H9 (cell line): ENCODE results near the gene USP46. TPM values are rescaled to one million over a fixed set of nuclear protein-coding genes. Genes with fewer than 3 reads are reported as not detected.

ENCODE experiments used
- DNase-seq: peaks from one replicate; pipeline ENCODE4 v3.0.0-alpha.2; 2017
- H2AFZ ChIP-seq: one replicate; pipeline ENCODE4 v1.6.1; 2013; ENCODE audit warnings: mild to moderate bottlenecking, low read length, control low read depth, moderate library complexity
- H2AK5ac ChIP-seq: 2 replicates; pipeline ENCODE4 v1.6.1; 2013; ENCODE audit warnings: low read length, control low read depth, mixed read lengths; ENCODE audit not compliant: insufficient read length
- H2BK120ac ChIP-seq: one replicate; pipeline ENCODE4 v1.6.1; 2013; ENCODE audit warnings: low read depth, mild to moderate bottlenecking, low read length, control low read depth, inconsistent platforms; ENCODE audit not compliant: poor library complexity, severe bottlenecking
- H2BK12ac ChIP-seq: 2 replicates; pipeline ENCODE4 v1.6.1; 2013; ENCODE audit warnings: low read length, control low read depth, mixed read lengths, low read depth; ENCODE audit not compliant: insufficient read length
- H2BK15ac ChIP-seq: 2 replicates; pipeline ENCODE4 v1.6.1; 2013; ENCODE audit warnings: low read depth, low read length, control low read depth
- H2BK20ac ChIP-seq: one replicate; pipeline ENCODE4 v1.6.1; 2013; ENCODE audit warnings: low read depth, mild to moderate bottlenecking, low read length, control low read depth, inconsistent platforms; ENCODE audit not compliant: poor library complexity, severe bottlenecking
- H2BK5ac ChIP-seq: 2 replicates; pipeline ENCODE4 v1.6.1; 2013; ENCODE audit warnings: low read length, control low read depth, mixed read lengths; ENCODE audit not compliant: insufficient read length
- H3K14ac ChIP-seq: 2 replicates; pipeline ENCODE4 v1.6.1; 2013; ENCODE audit warnings: low read length, control low read depth; ENCODE audit not compliant: insufficient read depth
- H3K18ac ChIP-seq: 2 replicates; pipeline ENCODE4 v1.6.1; 2013; ENCODE audit warnings: low read depth, mild to moderate bottlenecking, mixed read lengths, low read length, control low read depth; ENCODE audit not compliant: insufficient read length
- H3K23ac ChIP-seq: 2 replicates; pipeline ENCODE4 v1.6.1; 2013; ENCODE audit warnings: low read length, control low read depth, mixed read lengths, low read depth; ENCODE audit not compliant: insufficient read length
- H3K23me2 ChIP-seq: 2 replicates; pipeline ENCODE4 v1.6.1; 2013; ENCODE audit warnings: low read depth, mild to moderate bottlenecking, mixed read lengths, low read length, control low read depth; ENCODE audit not compliant: insufficient read length, poor library complexity, severe bottlenecking
- H3K27ac ChIP-seq: 2 replicates; pipeline ENCODE4 v1.5.1; 2013; ENCODE audit warnings: low read length, control low read depth, mixed read lengths, low read depth; ENCODE audit not compliant: insufficient read length
- H3K27me3 ChIP-seq: 2 replicates; pipeline ENCODE4 v1.6.1; 2013; ENCODE audit warnings: low read length, control low read depth, inconsistent platforms; ENCODE audit not compliant: insufficient read depth
- H3K4ac ChIP-seq: 2 replicates; pipeline ENCODE4 v1.6.1; 2013; ENCODE audit warnings: low read depth, mild to moderate bottlenecking, control low read depth, inconsistent platforms, low read length, moderate library complexity
- H3K4me1 ChIP-seq: 2 replicates; pipeline ENCODE4 v1.6.1; 2013; ENCODE audit warnings: low read length, control low read depth, inconsistent platforms; ENCODE audit not compliant: insufficient read depth
- H3K4me2 ChIP-seq: 2 replicates; pipeline ENCODE4 v1.6.1; 2013; ENCODE audit warnings: low read length, control low read depth, mixed read lengths; ENCODE audit not compliant: insufficient read length, insufficient read depth
- H3K56ac ChIP-seq: 2 replicates; pipeline ENCODE4 v1.6.1; 2013; ENCODE audit warnings: low read depth, mild to moderate bottlenecking, mixed read lengths, low read length, control low read depth; ENCODE audit not compliant: insufficient read length
- H3K79me1 ChIP-seq: 2 replicates; pipeline ENCODE4 v1.6.1; 2013; ENCODE audit warnings: low read depth, mild to moderate bottlenecking, moderate library complexity, low read length, control low read depth, inconsistent platforms; ENCODE audit not compliant: insufficient read depth, poor library complexity, severe bottlenecking
- H3K79me2 ChIP-seq: 2 replicates; pipeline ENCODE4 v1.6.1; 2013; ENCODE audit warnings: low read length, control low read depth, inconsistent platforms; ENCODE audit not compliant: insufficient read depth
- H3K9ac ChIP-seq: 2 replicates; pipeline ENCODE4 v1.6.1; 2013; ENCODE audit warnings: low read length, control low read depth, mixed read lengths; ENCODE audit not compliant: insufficient read length; ENCODE audit errors: extremely low read depth
- H3K9me3 ChIP-seq: one replicate; pipeline ENCODE4 v1.6.1; 2013; ENCODE audit warnings: low read depth, low read length, inconsistent platforms; ENCODE audit not compliant: control insufficient read depth
- H3T11ph ChIP-seq: one replicate; pipeline ENCODE4 v1.6.1; 2013; ENCODE audit warnings: mild to moderate bottlenecking, low read length, control low read depth, inconsistent platforms
- H4K20me1 ChIP-seq: one replicate; pipeline ENCODE4 v1.6.1; 2013; ENCODE audit not compliant: control insufficient read depth, insufficient read length, insufficient read depth
- H4K5ac ChIP-seq: 2 replicates; pipeline ENCODE4 v1.6.1; 2013; ENCODE audit warnings: low read depth, mild to moderate bottlenecking, mixed read lengths, low read length, control low read depth; ENCODE audit not compliant: insufficient read length
- H4K8ac ChIP-seq: replicated peaks from 2 replicates; pipeline ENCODE4 v1.6.1; 2013; ENCODE audit warnings: low read length, control low read depth, mixed read lengths, low read depth; ENCODE audit not compliant: insufficient read length
- H4K91ac ChIP-seq: 2 replicates; pipeline ENCODE4 v1.6.1; 2013; ENCODE audit warnings: low read depth, mild to moderate bottlenecking, moderate library complexity, mixed read lengths, low read length, control low read depth; ENCODE audit not compliant: insufficient read length
- H3K27ac Mint-ChIP-seq, 3 experiments: 2 replicates in 2 of 3; 3 replicates in 1 of 3; pipeline ENCODE4 v1.8.0; 2020 to 2021; ENCODE audit warnings: mixed read lengths in 3 of 3, mild to moderate bottlenecking in 1 of 3, moderate library complexity in 1 of 3
- H3K27me3 Mint-ChIP-seq: 2 replicates; pipeline ENCODE4 v1.8.0; 2021; ENCODE audit warnings: low read depth, mild to moderate bottlenecking, moderate library complexity, mixed read lengths
- H3K36me3 Mint-ChIP-seq, 3 experiments: 2 replicates in 2 of 3; 3 replicates in 1 of 3; pipeline ENCODE4 v1.8.0; 2020 to 2021; ENCODE audit warnings: low read depth in 3 of 3, mixed read lengths in 3 of 3; ENCODE audit not compliant: insufficient read depth in 1 of 3
- H3K4me1 Mint-ChIP-seq, 2 experiments: 2 replicates each; pipeline ENCODE4 v1.8.0; 2020; ENCODE audit warnings: mixed read lengths in 2 of 2
- H3K4me3 Mint-ChIP-seq, 2 experiments: 2 replicates in 1 of 2; 3 replicates in 1 of 2; pipeline ENCODE4 v1.8.0; 2020 to 2021; ENCODE audit warnings: mild to moderate bottlenecking in 2 of 2, mixed read lengths in 2 of 2, moderate library complexity in 1 of 2
- H3K9me3 Mint-ChIP-seq, 2 experiments: 2 replicates in 1 of 2; 3 replicates in 1 of 2; pipeline ENCODE4 v1.8.0; 2020; ENCODE audit warnings: mild to moderate bottlenecking in 2 of 2, mixed read lengths in 2 of 2, moderate library complexity in 1 of 2
- CTCF ChIP-seq: fragments of 200-600 bp; sonication (generic); conservative IDR thresholded peaks from 3 replicates; pipeline ENCODE4 v1.8.0; 2021; ENCODE audit warnings: antibody characterized with exemption, mild to moderate bottlenecking
- WGBS: extraction: QIAGEN DNeasy Blood & Tissue Kit; methylation state at CpG from one replicate; pipeline ENCODE4 v1.1.7; 2013; ENCODE audit warnings: missing lambda C conversion rate, low lambda C conversion rate, mixed read lengths; ENCODE audit not compliant: insufficient read length; ENCODE audit errors: extremely low coverage; 5-methylcytosine and 5-hydroxymethylcytosine counted together
- total RNA-seq: library from RNA; stranded (reverse); gene quantifications from 2 replicates; pipeline ENCODE4 v1.2.1, GENCODE V29; 2021

USP46 gene
- total RNA-seq, 1 experiment from 2014 or later = 59.8 TPM

GRCh38 chr4:52657292-52657617 lies 1.8 kb downstream of the USP46 start:
- H2BK5ac ChIP-seq = no peak overlapping the region
- Mint-ChIP-seq H3K4me1 (peaks cover 45 to 54% of the 10 kb centered on the region in 2 experiments), H3K36me3 (peaks cover 19 to 39% (median 27%) of the 10 kb centered on the region in 3 experiments; a peak in 6 of 7 replicates), H3K27ac (peak overlapping the region; percentile 93 to 97 (median 96)), H3K4me3 (peak overlapping the region; percentile 78 to 82), H3K27me3 (peaks cover 16% of the 10 kb centered on the region), H3K9me3 (peaks cover 0 to 2% of the 10 kb centered on the region in 2 experiments; a peak in 2 of 5 replicates)
- no peak overlapping the region for H2BK20ac ChIP-seq
- peaks cover 7% of the 10 kb centered on the region for H3K79me1 ChIP-seq
- H4K5ac ChIP-seq = no peak overlapping the region
- H3K56ac ChIP-seq = no peak overlapping the region
- peaks cover 1% of the 10 kb centered on the region; the same call in 1 of the 2 replicates for H3K4me1 ChIP-seq
- peak overlapping the region; percentile 4 for H3K27ac ChIP-seq
- peaks cover 28% of the 10 kb centered on the region; the same call in 1 of the 2 replicates for H3K79me2 ChIP-seq
- no peak overlapping the region for H4K8ac ChIP-seq
- H3K23me2 ChIP-seq = peaks cover 15% of the 10 kb centered on the region
- no peaks in the 10 kb centered on the region for H3K27me3 ChIP-seq
- no peak overlapping the region for H4K91ac ChIP-seq
- H3K9me3 ChIP-seq = no peaks in the 10 kb centered on the region
- no peak overlapping the region for H2BK12ac ChIP-seq
- H3K18ac ChIP-seq = peak overlapping the region; percentile 3
- peak overlapping the region; percentile 99 for H3K4me2 ChIP-seq
- H3K9ac ChIP-seq = no peak overlapping the region
- H2BK120ac ChIP-seq = no peak overlapping the region
- H3K14ac ChIP-seq = no peak overlapping the region; the same call in 1 of the 2 replicates
- H4K20me1 ChIP-seq = no peaks in the 10 kb centered on the region
- no peak overlapping the region for H2AK5ac ChIP-seq
- no CpG with 5 or more reads among the region's 8 CpGs for WGBS
- no peak overlapping the region for H2AFZ ChIP-seq
- no peak overlapping the region for H3T11ph ChIP-seq
- no peak overlapping the region for H3K23ac ChIP-seq
- H3K4ac ChIP-seq = no peak overlapping the region
- no peak overlapping the region for H2BK15ac ChIP-seq
- no peak for TF ChIP-seq CTCF
- DNase-seq = no peak
